ENCODE results near the gene PREX1. TPM values are rescaled to one million over a fixed set of nuclear protein-coding genes. Genes with fewer than 3 reads are reported as not detected.

The PREX1 gene
- total RNA-seq, 1 donor from 2014 or later, result 11.2 TPM

- no peaks in the 10 kb centered on the region for H3K27me3 ChIP-seq (ENCODE audit: low read depth)
- intact Hi-C loops (cut with micrococcal nuclease), result no loop called here
- no peaks in the 10 kb centered on the region for H3K9me3 ChIP-seq (replicated peaks)
- H3K27ac ChIP-seq (replicated peaks), result no peak overlapping the region
- H3K36me3 ChIP-seq, result no peaks in the 10 kb centered on the region
- no peak overlapping the region for H3K4me3 ChIP-seq
- peaks cover 8% of the 10 kb centered on the region for H3K4me1 ChIP-seq
- no peak for TF ChIP-seq CTCF (IDR thresholded peaks at IDR 0.05; ENCODE audit: borderline replicate concordance)
- no peak for DNase-seq
Measured at GRCh38 chr20:48856130-48856529, 28.3 kb upstream of the PREX1 start.

GRCh38 chr20:48855046-48855445 is 27.2 kb upstream of the PREX1 start:
- no peaks in the 10 kb centered on the region for H3K36me3 ChIP-seq
- TF ChIP-seq CTCF (IDR thresholded peaks at IDR 0.05; ENCODE audit: borderline replicate concordance), result no peak
- no peaks in the 10 kb centered on the region for H3K27me3 ChIP-seq (ENCODE audit: low read depth)
- no peak overlapping the region for H3K27ac ChIP-seq (replicated peaks)
- no peaks in the 10 kb centered on the region for H3K9me3 ChIP-seq (replicated peaks)
- intact Hi-C loops (cut with micrococcal nuclease), result no loop called here
- peaks cover 13% of the 10 kb centered on the region for H3K4me1 ChIP-seq
- no peak for DNase-seq
- no peak overlapping the region for H3K4me3 ChIP-seq

- Histone ChIP-seq H3K9me3 (replicated peaks) (no peaks in the 10 kb centered on the region), H3K27ac (replicated peaks) (no peak overlapping the region), H3K4me1 (peaks cover 13% of the 10 kb centered on the region), H3K4me3 (no peak overlapping the region), H3K36me3 (no peaks in the 10 kb centered on the region), H3K27me3 (ENCODE audit: low read depth) (no peaks in the 10 kb centered on the region)
- intact Hi-C loops (cut with micrococcal nuclease), result no loop called here
- DNase-seq, result no peak
- no peak for TF ChIP-seq CTCF (IDR thresholded peaks at IDR 0.05; ENCODE audit: borderline replicate concordance)
Measured at GRCh38 chr20:48852609-48853008, 24.8 kb upstream of the PREX1 start.

GRCh38 chr20:48851579-48851978 is 23.8 kb upstream of the PREX1 start:
- DNase-seq, result no peak
- Histone ChIP-seq H3K9me3 (replicated peaks) (no peaks in the 10 kb centered on the region), H3K4me3 (no peak overlapping the region), H3K36me3 (no peaks in the 10 kb centered on the region), H3K27ac (replicated peaks) (no peak overlapping the region), H3K27me3 (ENCODE audit: low read depth) (no peaks in the 10 kb centered on the region), H3K4me1 (peaks cover 18% of the 10 kb centered on the region)
- TF ChIP-seq CTCF (IDR thresholded peaks at IDR 0.05; ENCODE audit: borderline replicate concordance), result no peak
- intact Hi-C loops (cut with micrococcal nuclease), result no loop called here

GRCh38 chr20:48850977-48851299 is 23.1 kb upstream of the PREX1 start:
- no peak overlapping the region for H3K27ac ChIP-seq (replicated peaks)
- peaks cover 23% of the 10 kb centered on the region for H3K4me1 ChIP-seq
- intact Hi-C loops (cut with micrococcal nuclease), result no loop called here
- H3K4me3 ChIP-seq, result no peak overlapping the region
- no peak for TF ChIP-seq CTCF (IDR thresholded peaks at IDR 0.05; ENCODE audit: borderline replicate concordance)
- H3K27me3 ChIP-seq (ENCODE audit: low read depth), result no peaks in the 10 kb centered on the region
- DNase-seq, result no peak
- no peaks in the 10 kb centered on the region for H3K9me3 ChIP-seq (replicated peaks)
- no peaks in the 10 kb centered on the region for H3K36me3 ChIP-seq
